ENCODE results near the gene UTF1.

DNA sequence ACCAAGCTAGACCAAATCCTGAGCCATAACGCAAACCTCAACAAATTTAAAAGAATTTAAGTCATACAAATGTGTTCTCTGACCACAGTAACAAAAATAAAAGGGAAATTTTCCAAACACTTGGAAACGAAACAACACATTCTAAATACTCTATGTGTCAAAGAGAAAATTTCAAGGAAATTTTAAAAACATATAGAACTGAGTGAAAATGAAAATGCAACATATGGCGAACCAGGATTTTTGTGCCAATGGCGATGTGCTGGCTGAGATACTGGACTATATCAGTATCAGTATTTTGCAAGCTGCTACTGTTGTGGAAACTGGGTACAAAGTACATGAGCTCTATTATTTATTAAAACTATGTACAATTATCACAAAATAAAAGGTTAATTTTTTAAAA is 35.9 kb upstream of the UTF1 start:
- TF ChIP-seq, protein P1, sequence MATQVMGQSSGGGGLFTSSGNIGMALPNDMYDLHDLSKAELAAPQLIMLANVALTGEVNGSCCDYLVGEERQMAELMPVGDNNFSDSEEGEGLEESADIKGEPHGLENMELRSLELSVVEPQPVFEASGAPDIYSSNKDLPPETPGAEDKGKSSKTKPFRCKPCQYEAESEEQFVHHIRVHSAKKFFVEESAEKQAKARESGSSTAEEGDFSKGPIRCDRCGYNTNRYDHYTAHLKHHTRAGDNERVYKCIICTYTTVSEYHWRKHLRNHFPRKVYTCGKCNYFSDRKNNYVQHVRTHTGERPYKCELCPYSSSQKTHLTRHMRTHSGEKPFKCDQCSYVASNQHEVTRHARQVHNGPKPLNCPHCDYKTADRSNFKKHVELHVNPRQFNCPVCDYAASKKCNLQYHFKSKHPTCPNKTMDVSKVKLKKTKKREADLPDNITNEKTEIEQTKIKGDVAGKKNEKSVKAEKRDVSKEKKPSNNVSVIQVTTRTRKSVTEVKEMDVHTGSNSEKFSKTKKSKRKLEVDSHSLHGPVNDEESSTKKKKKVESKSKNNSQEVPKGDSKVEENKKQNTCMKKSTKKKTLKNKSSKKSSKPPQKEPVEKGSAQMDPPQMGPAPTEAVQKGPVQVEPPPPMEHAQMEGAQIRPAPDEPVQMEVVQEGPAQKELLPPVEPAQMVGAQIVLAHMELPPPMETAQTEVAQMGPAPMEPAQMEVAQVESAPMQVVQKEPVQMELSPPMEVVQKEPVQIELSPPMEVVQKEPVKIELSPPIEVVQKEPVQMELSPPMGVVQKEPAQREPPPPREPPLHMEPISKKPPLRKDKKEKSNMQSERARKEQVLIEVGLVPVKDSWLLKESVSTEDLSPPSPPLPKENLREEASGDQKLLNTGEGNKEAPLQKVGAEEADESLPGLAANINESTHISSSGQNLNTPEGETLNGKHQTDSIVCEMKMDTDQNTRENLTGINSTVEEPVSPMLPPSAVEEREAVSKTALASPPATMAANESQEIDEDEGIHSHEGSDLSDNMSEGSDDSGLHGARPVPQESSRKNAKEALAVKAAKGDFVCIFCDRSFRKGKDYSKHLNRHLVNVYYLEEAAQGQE (IDR thresholded peaks at IDR 0.05; ENCODE audit: insufficient read depth in 1 of 2, low read depth in 2 of 2, low read length in 2 of 2) = no peak
- TF ChIP-seq POLR2AphosphoS5 (IDR thresholded peaks at IDR 0.05; ENCODE audit: low read depth, low read length) (no peak), SIN3A (IDR thresholded peaks at IDR 0.05; ENCODE audit: borderline replicate concordance, insufficient read depth, low read length) (no peak), TAF1 (IDR thresholded peaks at IDR 0.05; ENCODE audit: borderline replicate concordance, insufficient read depth, low read length) (no peak)
